GM12864 (cell line): Measurements from ENCODE around the gene FSTL4.

Experiments
- DNase-seq: peaks from one replicate; pipeline ENCODE4 v3.0.0-alpha.2; 2011; ENCODE audit warnings: low read depth
- H3K4me3 ChIP-seq: 2 replicates; pipeline ENCODE4 v1.5.1; 2011; ENCODE audit warnings: mild to moderate bottlenecking, low read depth, low read length, control low read depth
- CTCF ChIP-seq: IDR thresholded peaks from 2 replicates; pipeline ENCODE4 v1.5.1; 2011; ENCODE audit warnings: low read depth, mild to moderate bottlenecking, moderate library complexity, low read length, control low read depth, inconsistent platforms; ENCODE audit errors: missing control alignments

FSTL4 gene

DNA sequence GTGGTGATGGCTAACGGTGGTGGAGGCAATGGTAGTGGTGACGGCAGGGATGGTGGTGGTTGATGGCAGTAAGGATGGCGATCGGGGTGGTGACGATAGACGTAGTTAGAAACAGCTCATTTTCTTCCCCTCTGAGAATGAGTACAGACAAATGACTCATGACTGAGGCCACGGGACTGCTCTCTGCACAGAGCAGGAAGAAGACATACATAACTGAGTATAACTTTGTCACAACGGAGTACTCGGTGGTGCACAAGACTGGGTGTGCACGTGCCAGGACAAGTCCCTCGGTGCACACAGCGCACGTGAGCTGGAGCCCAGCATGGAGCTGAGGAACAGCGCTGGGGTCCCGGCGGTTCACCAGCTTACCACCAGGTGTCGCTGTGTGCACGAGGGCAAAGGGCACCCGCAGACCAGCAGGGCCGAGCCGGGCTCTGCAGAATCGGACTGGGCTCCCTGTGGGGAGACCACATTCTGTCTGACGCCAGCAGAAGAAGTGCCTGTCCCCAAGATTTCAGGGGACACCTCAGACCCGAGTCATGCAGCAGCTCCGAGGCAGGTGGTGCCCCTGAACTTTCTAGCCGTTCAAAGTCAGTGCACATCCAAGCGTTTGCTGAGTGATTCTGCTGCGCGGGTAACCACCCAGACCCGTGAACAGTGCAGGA lies 188.6 kb downstream of the FSTL4 start:
- no peak overlapping the region for H3K4me3 ChIP-seq
- peak; percentile 8 for DNase-seq
- TF ChIP-seq CTCF, result peak; percentile 97

DNA sequence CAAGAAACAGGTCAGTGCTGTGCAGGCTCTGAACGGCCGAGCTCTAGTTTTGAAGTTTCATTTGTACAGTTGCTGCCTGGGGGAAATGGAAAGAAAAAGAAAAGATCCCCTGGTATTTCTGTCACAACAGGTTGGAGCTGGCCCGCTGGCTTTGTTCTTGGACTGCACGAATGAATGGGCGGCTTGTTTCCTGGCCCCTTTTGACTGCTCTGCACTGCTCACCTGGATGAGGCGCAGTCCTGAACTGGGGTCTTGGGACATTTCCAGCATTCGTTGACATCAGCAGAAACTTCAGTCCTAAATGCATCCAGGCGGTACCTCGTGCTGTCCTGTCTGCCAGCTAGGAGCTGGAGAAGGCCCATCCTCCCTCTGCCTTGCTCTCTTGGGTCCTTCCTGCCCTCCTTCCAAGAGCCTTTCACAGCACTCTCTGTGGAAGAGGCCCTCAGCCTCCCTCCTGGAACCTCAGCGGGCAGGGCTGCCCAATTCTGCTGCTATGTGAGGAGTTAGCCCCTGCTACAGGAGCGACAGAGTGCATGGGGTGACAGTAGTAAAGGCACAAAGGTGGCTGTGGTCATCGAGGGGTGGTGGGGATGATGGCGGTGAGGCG lies 189.2 kb downstream of the FSTL4 start:
- no peak overlapping the region for H3K4me3 ChIP-seq
- no peak for TF ChIP-seq CTCF
- no peak for DNase-seq

GRCh38 chr5:133421806-133422205 lies 190.5 kb downstream of the FSTL4 start:
- no peak for DNase-seq
- H3K4me3 ChIP-seq, result no peak overlapping the region
- no peak for TF ChIP-seq CTCF

- DNase-seq, result no peak
- peak; percentile 32 for TF ChIP-seq CTCF
- no peak overlapping the region for H3K4me3 ChIP-seq
These were observed 190.9 kb downstream of the FSTL4 start for GRCh38 chr5:133421394-133421793.

- H3K4me3 ChIP-seq, result no peak overlapping the region
- TF ChIP-seq CTCF, result no peak
- no peak for DNase-seq
These were observed 191.7 kb downstream of the FSTL4 start for GRCh38 chr5:133420440-133421301.

DNA sequence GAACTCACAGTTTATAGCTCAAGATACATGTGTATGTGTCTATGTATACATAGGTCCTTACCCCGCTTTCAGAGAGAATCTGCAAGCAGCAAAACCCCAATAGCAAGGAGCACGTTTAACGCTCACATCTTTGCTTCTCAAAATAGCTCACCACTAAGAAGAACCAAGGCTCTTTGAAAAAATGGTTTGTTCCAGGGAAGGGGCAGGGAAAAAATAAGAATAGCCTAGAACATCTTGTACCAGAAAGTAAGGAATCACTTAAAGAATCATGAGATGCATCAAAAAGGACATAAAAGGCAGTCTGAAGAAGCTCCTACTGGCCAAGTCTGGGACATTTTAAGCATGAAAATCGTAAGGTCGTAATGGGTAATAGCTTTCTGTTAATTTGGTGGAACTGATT lies 196.4 kb downstream of the FSTL4 start:
- no peak for DNase-seq
- TF ChIP-seq CTCF, result no peak
- H3K4me3 ChIP-seq, result no peak overlapping the region
